Mucosa of descending colon (tissue), 3 donors: Measurements from ENCODE around the gene PLD5. TPM values are rescaled to one million over a fixed set of nuclear protein-coding genes. Genes with fewer than 3 reads are reported as not detected.
A peak's percentile ranks its signal among the peaks of the same experiment; 100 is the strongest.
"Not testable (repeated sequence)": the region's sequence is repeated elsewhere in the genome, so short reads cannot be mapped to it uniquely, and the experiment has no call there.

Experiments
- ATAC-seq: fragments of 200-7000 bp; cut with Tn5 transposase; one replicate; pipeline ENCODE4 v1.9.1; 2020; ENCODE audit warnings: mild to moderate bottlenecking, moderate library complexity
- DNase-seq, 3 donors: peaks; one replicate each; pipeline ENCODE4 v3.0.0-alpha.2; 2020
- H3K36me3 ChIP-seq: fragments of 200-600 bp; one replicate; pipeline ENCODE4 v1.8.0; 2021; ENCODE audit warnings: low read depth, mild to moderate bottlenecking
- H3K4me1 ChIP-seq: fragments of 200-600 bp; one replicate; pipeline ENCODE4 v1.8.0; 2021; ENCODE audit warnings: low read depth, mild to moderate bottlenecking
- H3K4me3 ChIP-seq: fragments of 200-600 bp; one replicate; pipeline ENCODE4 v1.8.0; 2021; ENCODE audit warnings: mild to moderate bottlenecking
- H3K9me3 ChIP-seq: fragments of 200-600 bp; one replicate; pipeline ENCODE4 v1.8.0; 2021; ENCODE audit warnings: mild to moderate bottlenecking
- intact Hi-C, 2 donors: fragments of 100-400 bp; cut with DNase I in 1 of 2; cut with micrococcal nuclease in 1 of 2; formaldehyde crosslinking; loops; one replicate each; pipeline versions ENCODE4 v1.11.0 to v1.11.1; 2022; cut with DNase I, micrococcal nuclease
- total RNA-seq, 3 donors: library from RNA; stranded (reverse); fragmentation: NEBNext Ultra II Directional in 2 of 3; extraction: Animal tissue kit (Norgen Biotek cat#: 25700) in 2 of 3; gene quantifications; one replicate each; pipeline versions ENCODE4 v1.2.1 to v1.2.4, GENCODE V29; 2021 to 2023
- TF ChIP-seq, protein P1 (sequence below): fragments of 200-600 bp; IDR thresholded peaks from one replicate; pipeline ENCODE4 v1.8.0; 2022; ENCODE audit warnings: antibody characterized with exemption, mild to moderate bottlenecking
- donor health status: DM: no; HTN: no; CAD: no; lungs with moderate emphysema.
- donor health status: DM: no; HTN: no; CAD: no.
- donor health status: DM: no; HTN: yes; CAD: no.

Gene PLD5
- total RNA-seq, 3 donors from 2014 or later = 0.54 TPM; not detected in 2

DNA sequence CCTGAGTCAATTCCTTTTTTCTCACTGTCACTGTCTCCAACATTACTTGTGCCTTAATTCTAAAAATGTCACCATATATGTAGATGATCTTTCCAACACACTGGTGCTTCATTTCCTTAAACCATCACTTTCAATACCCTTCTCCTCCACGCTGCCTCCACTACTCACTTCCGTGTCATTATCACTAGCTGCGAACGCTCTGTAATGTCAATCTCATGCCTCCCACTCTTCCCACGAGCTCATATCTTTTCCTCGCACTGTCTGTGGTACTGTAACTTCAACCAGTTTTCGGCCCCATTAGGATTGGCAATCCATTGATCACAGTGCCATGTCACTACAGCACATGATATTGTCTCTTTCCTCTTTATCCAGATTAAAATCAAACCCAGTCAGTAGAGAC, 61.6 kb downstream of the PLD5 start:
- Histone ChIP-seq H3K36me3 (no peaks in the 10 kb centered on the region), H3K4me1 (no peaks in the 10 kb centered on the region), H3K9me3 (no peaks in the 10 kb centered on the region), H3K4me3 (no peak overlapping the region)
- TF ChIP-seq, protein P1, sequence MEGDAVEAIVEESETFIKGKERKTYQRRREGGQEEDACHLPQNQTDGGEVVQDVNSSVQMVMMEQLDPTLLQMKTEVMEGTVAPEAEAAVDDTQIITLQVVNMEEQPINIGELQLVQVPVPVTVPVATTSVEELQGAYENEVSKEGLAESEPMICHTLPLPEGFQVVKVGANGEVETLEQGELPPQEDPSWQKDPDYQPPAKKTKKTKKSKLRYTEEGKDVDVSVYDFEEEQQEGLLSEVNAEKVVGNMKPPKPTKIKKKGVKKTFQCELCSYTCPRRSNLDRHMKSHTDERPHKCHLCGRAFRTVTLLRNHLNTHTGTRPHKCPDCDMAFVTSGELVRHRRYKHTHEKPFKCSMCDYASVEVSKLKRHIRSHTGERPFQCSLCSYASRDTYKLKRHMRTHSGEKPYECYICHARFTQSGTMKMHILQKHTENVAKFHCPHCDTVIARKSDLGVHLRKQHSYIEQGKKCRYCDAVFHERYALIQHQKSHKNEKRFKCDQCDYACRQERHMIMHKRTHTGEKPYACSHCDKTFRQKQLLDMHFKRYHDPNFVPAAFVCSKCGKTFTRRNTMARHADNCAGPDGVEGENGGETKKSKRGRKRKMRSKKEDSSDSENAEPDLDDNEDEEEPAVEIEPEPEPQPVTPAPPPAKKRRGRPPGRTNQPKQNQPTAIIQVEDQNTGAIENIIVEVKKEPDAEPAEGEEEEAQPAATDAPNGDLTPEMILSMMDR = no peak
- DNase-seq (no peak), ATAC-seq (no peak)
- intact Hi-C loops = loop anchor here in 1 of 2 donors (10.0 kb wide), 1 partner anchor 862 kb away; no protein-coding TSS in a partner anchor

DNA sequence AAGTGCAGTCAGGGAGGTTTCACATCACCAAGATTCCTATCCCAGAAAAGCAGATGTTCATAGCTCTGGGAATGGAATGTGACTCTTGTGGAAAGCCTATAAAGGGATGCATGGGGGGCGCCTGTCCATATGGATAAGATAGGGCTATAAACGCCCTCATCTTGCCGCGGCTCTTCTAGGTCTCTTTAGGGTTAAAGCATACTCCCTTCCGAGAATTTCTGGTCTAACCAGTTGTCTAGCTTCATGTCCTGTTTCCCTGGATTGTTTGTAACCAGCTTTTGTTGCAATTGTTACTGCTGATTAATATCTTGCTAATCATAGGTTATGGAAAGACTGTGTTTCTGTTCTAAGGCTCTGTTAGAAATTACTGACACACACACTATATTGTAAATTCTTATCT, 64.8 kb downstream of the PLD5 start:
- intact Hi-C loops = loop anchor here in 1 of 2 donors (10.0 kb wide), 1 partner anchor 865 kb away; no protein-coding TSS in a partner anchor
- H3K9me3 ChIP-seq, ATAC-seq, H3K36me3 ChIP-seq, H3K4me1 ChIP-seq, H3K4me3 ChIP-seq, DNase-seq: not testable (repeated sequence)

DNA sequence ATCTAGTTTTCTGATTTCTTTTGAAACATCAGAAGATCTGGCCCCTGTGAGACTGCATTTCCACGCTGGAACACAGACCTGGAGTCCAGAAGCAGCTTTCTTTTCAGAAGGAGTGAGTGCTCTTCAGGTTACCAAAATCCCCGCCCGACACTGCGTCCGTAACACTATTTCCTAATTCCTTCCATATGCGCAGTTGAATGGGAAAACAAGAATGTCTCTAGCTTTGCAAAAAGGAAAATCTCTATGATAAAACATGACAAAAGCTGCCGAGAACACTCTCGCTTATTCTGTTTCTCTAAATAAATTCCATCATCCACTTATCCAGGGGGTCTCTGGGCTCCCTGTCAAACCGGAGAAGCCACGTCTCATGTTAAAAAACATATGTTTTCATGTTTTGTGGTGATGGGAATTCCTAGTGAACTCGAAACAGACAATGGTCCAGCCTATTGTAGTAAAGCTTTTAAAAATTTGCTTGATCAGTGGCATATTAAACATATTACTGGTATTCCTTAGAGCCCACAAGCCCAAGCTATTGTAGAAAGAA, 67.7 kb downstream of the PLD5 start:
- intact Hi-C loops = no loop called here
- ATAC-seq = no peak

DNA sequence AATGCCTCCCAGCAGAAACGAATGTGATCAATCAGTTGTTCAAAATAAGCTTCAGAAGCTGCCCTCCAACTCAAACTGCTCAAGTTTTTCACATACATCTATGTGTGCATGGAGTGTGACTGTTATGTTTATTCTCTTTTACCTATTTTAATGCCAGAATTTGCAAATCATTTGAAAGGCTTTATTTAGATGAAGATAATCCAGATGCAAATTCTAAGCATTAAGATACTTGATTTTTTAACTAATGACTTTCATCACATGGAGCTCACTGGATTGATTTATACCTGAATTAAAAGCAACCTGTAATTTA, 69.5 kb downstream of the PLD5 start:
- H3K4me1 ChIP-seq = no peaks in the 10 kb centered on the region
- ATAC-seq = no peak
- H3K4me3 ChIP-seq = no peak overlapping the region
- DNase-seq = no peak
- H3K36me3 ChIP-seq = no peaks in the 10 kb centered on the region
- no peaks in the 10 kb centered on the region for H3K9me3 ChIP-seq
- intact Hi-C loops = no loop called here
- TF ChIP-seq, protein P1 = no peak

More for the DNA sequence above, 67.7 kb downstream of the PLD5 start:
- DNase-seq = no peak
- Histone ChIP-seq H3K4me1 (no peaks in the 10 kb centered on the region), H3K4me3 (no peak overlapping the region), H3K36me3 (no peaks in the 10 kb centered on the region), H3K9me3 (no peaks in the 10 kb centered on the region)
- TF ChIP-seq, protein P1 = no peak

DNA sequence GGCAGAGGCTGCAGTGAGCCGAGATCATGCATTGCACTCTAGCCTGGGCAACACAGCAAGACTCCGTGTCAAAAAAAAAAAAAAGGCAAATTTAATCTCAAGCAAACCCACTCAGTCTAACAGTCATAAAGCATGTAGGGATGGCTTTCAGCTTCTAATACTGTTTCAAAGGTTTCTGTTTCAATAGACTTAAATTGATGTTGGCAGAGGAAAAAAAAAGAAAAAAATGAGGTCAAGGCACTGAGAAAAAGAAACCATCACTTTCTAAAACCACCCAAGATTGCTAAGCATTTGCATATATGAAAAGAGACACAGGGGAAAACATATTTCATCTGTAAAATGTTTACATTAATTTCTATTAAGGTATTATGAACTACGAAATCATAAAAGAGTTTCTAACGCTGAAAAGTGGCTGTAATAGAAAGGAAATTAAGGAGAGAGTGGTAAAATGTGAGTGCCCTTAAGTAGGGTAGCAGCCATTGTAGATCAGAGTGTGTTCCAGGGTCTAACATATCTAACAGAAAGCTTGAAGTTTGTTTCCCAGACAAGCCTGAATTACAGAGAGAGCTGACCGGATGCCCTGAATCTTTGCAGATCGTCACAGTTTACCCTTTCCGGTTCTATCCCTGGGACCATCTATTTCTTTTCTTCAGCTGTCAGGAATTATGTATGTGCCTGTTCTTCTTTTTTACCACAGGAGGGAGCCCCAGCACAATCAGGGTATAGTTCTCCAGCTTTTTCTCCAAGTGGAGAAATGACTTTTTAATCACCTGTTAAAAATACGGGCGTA, 70.0 kb downstream of the PLD5 start:
- H3K4me3 ChIP-seq = no peak overlapping the region
- DNase-seq (peak in 1 of 3 donors; percentile 3), ATAC-seq (no peak)
- no peaks in the 10 kb centered on the region for H3K36me3 ChIP-seq
- TF ChIP-seq, protein P1 = no peak
- H3K9me3 ChIP-seq = no peaks in the 10 kb centered on the region
- H3K4me1 ChIP-seq = no peaks in the 10 kb centered on the region
- intact Hi-C loops = no loop called here

GRCh38 chr1:242452573-242452972, 71.9 kb downstream of the PLD5 start:
- Histone ChIP-seq H3K36me3 (no peaks in the 10 kb centered on the region), H3K4me3 (no peak overlapping the region), H3K9me3 (no peaks in the 10 kb centered on the region), H3K4me1 (no peaks in the 10 kb centered on the region)
- TF ChIP-seq, protein P1 = no peak
- intact Hi-C loops = no loop called here
- no peak for ATAC-seq
- DNase-seq = no peak
